ENCODE measurements around the gene TRPM1.

Gene TRPM1

GRCh38 chr15:31129769-31130303, 28.3 kb upstream of the TRPM1 start:
- DNase-seq: no peak
- no peaks in the 10 kb centered on the region for H3K36me3 ChIP-seq (replicated peaks)
- no peak overlapping the region for H3K27ac ChIP-seq
- TF ChIP-seq CTCF (IDR thresholded peaks at IDR 0.05; ENCODE audit: low read depth, low read length, missing control alignments): no peak
- in situ Hi-C loops (cut with HindIII; ENCODE audit: low pct_ligation_motif_present, low sequenced_read_pairs): no loop called here
- H3K4me3 ChIP-seq (ENCODE audit: low read depth, low read length): no peak overlapping the region
- H3K27me3 ChIP-seq (replicated peaks): no peaks in the 10 kb centered on the region

DNA sequence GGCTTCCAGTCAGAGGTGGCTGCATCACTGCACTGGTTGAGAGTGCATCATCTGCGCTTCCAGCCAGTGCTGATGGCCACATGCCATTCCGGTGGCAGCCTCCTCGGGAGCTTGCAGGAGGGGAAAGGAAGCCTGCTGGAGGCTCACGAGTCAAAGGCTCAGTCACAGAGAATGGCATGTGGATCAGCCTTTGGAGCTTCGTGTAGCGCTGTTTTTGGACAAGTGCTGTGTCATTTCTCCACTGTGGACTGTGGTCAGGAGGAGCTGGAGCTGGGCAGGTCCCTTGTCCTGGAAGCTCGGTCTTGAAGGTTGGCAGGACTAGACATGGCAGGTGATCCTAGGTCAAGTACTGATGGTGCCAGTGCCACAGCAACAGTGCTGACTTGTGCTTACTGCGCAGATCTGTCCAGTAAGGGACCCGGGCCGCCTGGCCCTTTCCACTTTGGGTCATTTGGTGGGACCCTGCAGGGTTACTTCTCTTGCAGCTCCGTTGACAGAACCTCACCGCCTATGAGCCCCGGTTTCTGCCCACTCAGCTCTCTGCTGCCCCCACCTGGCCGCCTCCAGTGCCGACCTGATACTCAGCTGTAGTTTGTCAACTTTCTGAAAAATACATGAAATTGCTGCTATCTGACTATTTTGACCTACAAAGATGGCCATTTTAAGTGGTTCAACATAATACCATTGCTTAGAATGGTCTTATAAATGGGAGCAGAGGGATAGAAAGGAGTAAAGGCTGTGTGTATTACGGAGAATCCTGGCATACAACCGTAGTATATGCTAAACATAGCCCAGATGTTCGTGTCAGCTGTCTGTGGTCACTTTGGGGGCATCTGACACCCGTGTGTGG, 27.6 kb upstream of the TRPM1 start:
- in situ Hi-C loops (cut with HindIII; ENCODE audit: low pct_ligation_motif_present, low sequenced_read_pairs): no loop called here
- DNase-seq: peak; percentile 53
- Histone ChIP-seq H3K4me3 (ENCODE audit: low read depth, low read length) (no peak overlapping the region), H3K27me3 (replicated peaks) (no peaks in the 10 kb centered on the region), H3K36me3 (replicated peaks) (no peaks in the 10 kb centered on the region), H3K27ac (no peak overlapping the region)
- peak; percentile 99 for TF ChIP-seq CTCF (IDR thresholded peaks at IDR 0.05; ENCODE audit: low read depth, low read length, missing control alignments)

DNA sequence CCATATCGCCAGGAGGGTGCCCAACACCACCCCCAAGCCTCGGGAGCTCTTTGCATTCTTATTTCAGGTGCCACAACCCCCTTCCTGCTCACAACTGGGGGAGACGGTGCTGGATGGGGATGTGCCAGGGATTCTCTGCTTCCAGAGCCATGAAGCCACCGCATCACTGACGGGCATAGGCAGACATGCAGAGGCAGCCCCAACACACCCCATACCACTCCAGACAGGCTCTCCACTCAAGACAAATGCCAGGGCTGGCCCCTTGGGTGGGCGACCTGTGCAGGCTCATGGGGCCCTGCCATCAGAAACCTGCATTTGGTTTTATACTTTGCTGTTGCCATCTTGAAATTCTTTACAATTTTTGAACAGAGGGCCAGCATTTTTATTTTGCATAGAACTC, 27.0 kb upstream of the TRPM1 start:
- no peak for DNase-seq
- in situ Hi-C loops (cut with HindIII; ENCODE audit: low pct_ligation_motif_present, low sequenced_read_pairs): no loop called here
- Histone ChIP-seq H3K27ac (no peak overlapping the region), H3K4me3 (ENCODE audit: low read depth, low read length) (no peak overlapping the region), H3K36me3 (replicated peaks) (no peaks in the 10 kb centered on the region), H3K27me3 (replicated peaks) (no peaks in the 10 kb centered on the region)
- no peak for TF ChIP-seq CTCF (IDR thresholded peaks at IDR 0.05; ENCODE audit: low read depth, low read length, missing control alignments)

GRCh38 chr15:31127596-31128261, 26.2 kb upstream of the TRPM1 start:
- no peak for TF ChIP-seq CTCF (IDR thresholded peaks at IDR 0.05; ENCODE audit: low read depth, low read length, missing control alignments)
- no peak overlapping the region for H3K27ac ChIP-seq
- no peaks in the 10 kb centered on the region for H3K27me3 ChIP-seq (replicated peaks)
- in situ Hi-C loops (cut with HindIII; ENCODE audit: low pct_ligation_motif_present, low sequenced_read_pairs): no loop called here
- no peaks in the 10 kb centered on the region for H3K36me3 ChIP-seq (replicated peaks)
- no peak overlapping the region for H3K4me3 ChIP-seq (ENCODE audit: low read depth, low read length)
- DNase-seq: no peak

GRCh38 chr15:31125061-31125460, 23.5 kb upstream of the TRPM1 start:
- no peak overlapping the region for H3K4me3 ChIP-seq (ENCODE audit: low read depth, low read length)

More at GRCh38 chr15:31125061-31125460, 23.5 kb upstream of the TRPM1 start:
- Histone ChIP-seq H3K36me3 (replicated peaks) (no peaks in the 10 kb centered on the region), H3K27me3 (replicated peaks) (no peaks in the 10 kb centered on the region), H3K27ac (no peak overlapping the region)
- DNase-seq: no peak
- TF ChIP-seq CTCF (IDR thresholded peaks at IDR 0.05; ENCODE audit: low read depth, low read length, missing control alignments): no peak
- in situ Hi-C loops (cut with HindIII; ENCODE audit: low pct_ligation_motif_present, low sequenced_read_pairs): no loop called here

Data from brain microvascular endothelial cell (primary cell).